ENCODE results near the gene OXT.
"Not testable (repeated sequence)": the region's sequence is repeated elsewhere in the genome, so short reads cannot be mapped to it uniquely, and the experiment has no call there.

The OXT gene

GRCh38 chr20:3051385-3052019 lies 19.9 kb upstream of the OXT start:
- Histone ChIP-seq H3K4me2 (ENCODE audit: insufficient read depth, low read length, poor library complexity, severe bottlenecking) (no peak overlapping the region), H4K91ac (ENCODE audit: low read depth, low read length, poor library complexity) (no peak overlapping the region), H3K4me3 (ENCODE audit: low read length in 2 of 2) (no peak overlapping the region), H3K27ac (replicated peaks; ENCODE audit: low read length) (no peak overlapping the region), H3K36me3 (replicated peaks in 1 of 2; ENCODE audit: control insufficient read depth in 2 of 2, insufficient read depth in 2 of 2, low read length in 2 of 2) (peaks cover 19 to 33% of the 10 kb centered on the region in 2 donors), H3K4me1 (ENCODE audit: control insufficient read depth in 2 of 2, insufficient read depth in 1 of 2, low read depth in 1 of 2, low read length in 2 of 2) (peaks cover 0 to 3% of the 10 kb centered on the region in 2 donors), H2BK15ac (ENCODE audit: low read length) (no peak overlapping the region), H2BK12ac (ENCODE audit: low read length) (no peak overlapping the region), H4K8ac (ENCODE audit: low read depth, low read length) (no peak overlapping the region), H3K27me3 (ENCODE audit: control insufficient read depth in 3 of 3, insufficient read depth in 3 of 3, low read depth in 1 of 3, low read length in 3 of 3) (no peaks in the 10 kb centered on the region), H3K79me1 (ENCODE audit: low read depth, low read length) (peaks cover 2% of the 10 kb centered on the region), H2AK5ac (ENCODE audit: low read depth, low read length) (no peak overlapping the region), H3K9ac (ENCODE audit: low read depth, low read length, poor library complexity) (peak overlapping the region; percentile 4), H2BK120ac (ENCODE audit: low read depth, low read length) (no peak overlapping the region), H3K4ac (ENCODE audit: low read length) (no peak overlapping the region), H3K14ac (ENCODE audit: low read length) (no peak overlapping the region), H2BK5ac (ENCODE audit: low read length) (no peak overlapping the region), H2AFZ (ENCODE audit: low read length) (no peak overlapping the region), H3K23ac (ENCODE audit: low read depth, low read length, poor library complexity) (no peak overlapping the region), H3K9me3 (replicated peaks in 1 of 2; ENCODE audit: control insufficient read depth in 2 of 2, insufficient read depth in 1 of 2, low read depth in 1 of 2, low read length in 2 of 2) (no peaks in the 10 kb centered on the region), H3K18ac (ENCODE audit: low read length) (no peak overlapping the region)
- DNase-seq (ENCODE audit: low spot score) = no peak
- WGBS, 2 donors (ENCODE audit: extremely low coverage in 2 of 2, insufficient read length in 2 of 2, insufficient replicate concordance in 1 of 2) = no CpG with 5 or more reads among the region's 7 CpGs

DNA sequence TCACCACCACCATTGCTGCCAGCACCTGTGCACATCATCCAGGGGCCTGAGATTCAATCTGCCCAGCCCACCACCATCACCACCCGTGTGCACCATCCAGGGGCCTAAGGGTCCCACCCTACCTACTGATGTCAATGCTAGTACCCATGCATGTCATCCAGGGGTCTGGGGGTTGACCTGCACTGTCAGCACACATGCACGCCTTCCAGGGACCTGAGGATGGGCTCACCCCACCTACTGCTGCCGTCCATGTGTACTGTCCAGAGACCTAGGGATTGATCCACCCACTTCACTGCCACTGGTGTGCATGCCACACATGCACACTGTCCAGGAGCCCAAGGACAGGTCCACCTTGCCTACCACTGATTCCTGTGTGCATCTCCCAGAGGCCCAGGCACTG lies 11.9 kb upstream of the OXT start:
- no peak overlapping the region for H3K27ac ChIP-seq (replicated peaks; ENCODE audit: low read length)
- H3K9ac ChIP-seq (ENCODE audit: low read depth, low read length, poor library complexity) = no peak overlapping the region
- no peak overlapping the region for H2BK15ac ChIP-seq (ENCODE audit: low read length)
- H3K36me3 ChIP-seq (replicated peaks in 1 of 2; ENCODE audit: control insufficient read depth in 2 of 2, insufficient read depth in 2 of 2, low read length in 2 of 2) = no peaks in the 10 kb centered on the region
- no peak overlapping the region for H3K23ac ChIP-seq (ENCODE audit: low read depth, low read length, poor library complexity)
- H4K8ac ChIP-seq (ENCODE audit: low read depth, low read length) = no peak overlapping the region
- H2AFZ ChIP-seq (ENCODE audit: low read length) = no peak overlapping the region
- H2AK5ac ChIP-seq (ENCODE audit: low read depth, low read length) = peak overlapping the region; percentile 32
- H2BK5ac ChIP-seq (ENCODE audit: low read length) = no peak overlapping the region
- WGBS, 2 donors (ENCODE audit: extremely low coverage in 2 of 2, insufficient read length in 2 of 2, insufficient replicate concordance in 1 of 2) = no CpG with 5 or more reads among the region's 3 CpGs
- H3K4me3 ChIP-seq (ENCODE audit: low read length in 2 of 2) = peak overlapping the region in 1 of 2 donors; percentile 44
- peak overlapping the region; percentile 31 for H3K14ac ChIP-seq (ENCODE audit: low read length)
- H3K79me1 ChIP-seq (ENCODE audit: low read depth, low read length) = no peaks in the 10 kb centered on the region
- no peak overlapping the region for H3K4me2 ChIP-seq (ENCODE audit: insufficient read depth, low read length, poor library complexity, severe bottlenecking)
- no peak overlapping the region for H2BK120ac ChIP-seq (ENCODE audit: low read depth, low read length)
- H4K91ac ChIP-seq (ENCODE audit: low read depth, low read length, poor library complexity) = no peak overlapping the region
- peak overlapping the region; percentile 64 for H3K18ac ChIP-seq (ENCODE audit: low read length)
- no peaks in the 10 kb centered on the region for H3K27me3 ChIP-seq (ENCODE audit: control insufficient read depth in 3 of 3, insufficient read depth in 3 of 3, low read depth in 1 of 3, low read length in 3 of 3)
- no peak overlapping the region for H3K4ac ChIP-seq (ENCODE audit: low read length)
- no peak for DNase-seq (ENCODE audit: low spot score)
- no peaks in the 10 kb centered on the region for H3K4me1 ChIP-seq (ENCODE audit: control insufficient read depth in 2 of 2, insufficient read depth in 1 of 2, low read depth in 1 of 2, low read length in 2 of 2)
- no peaks in the 10 kb centered on the region for H3K9me3 ChIP-seq (replicated peaks in 1 of 2; ENCODE audit: control insufficient read depth in 2 of 2, insufficient read depth in 1 of 2, low read depth in 1 of 2, low read length in 2 of 2)
- peak overlapping the region; percentile 84 for H2BK12ac ChIP-seq (ENCODE audit: low read length)

- not testable (repeated sequence) for H2BK120ac ChIP-seq (ENCODE audit: low read depth, low read length); H2BK5ac ChIP-seq (ENCODE audit: low read length); DNase-seq (ENCODE audit: low spot score); H2AFZ ChIP-seq (ENCODE audit: low read length); H2BK12ac ChIP-seq (ENCODE audit: low read length); H3K4me2 ChIP-seq (ENCODE audit: insufficient read depth, low read length, poor library complexity, severe bottlenecking); H3K4ac ChIP-seq (ENCODE audit: low read length); H3K79me1 ChIP-seq (ENCODE audit: low read depth, low read length); H3K27ac ChIP-seq (replicated peaks; ENCODE audit: low read length); H2BK15ac ChIP-seq (ENCODE audit: low read length); H3K18ac ChIP-seq (ENCODE audit: low read length); H3K23ac ChIP-seq (ENCODE audit: low read depth, low read length, poor library complexity); H4K8ac ChIP-seq (ENCODE audit: low read depth, low read length); H3K4me1 ChIP-seq (ENCODE audit: control insufficient read depth in 2 of 2, insufficient read depth in 1 of 2, low read depth in 1 of 2, low read length in 2 of 2); H3K4me3 ChIP-seq (ENCODE audit: low read length in 2 of 2); H4K91ac ChIP-seq (ENCODE audit: low read depth, low read length, poor library complexity); H2AK5ac ChIP-seq (ENCODE audit: low read depth, low read length); H3K27me3 ChIP-seq (ENCODE audit: control insufficient read depth in 3 of 3, insufficient read depth in 3 of 3, low read depth in 1 of 3, low read length in 3 of 3); H3K36me3 ChIP-seq (replicated peaks in 1 of 2; ENCODE audit: control insufficient read depth in 2 of 2, insufficient read depth in 2 of 2, low read length in 2 of 2); H3K14ac ChIP-seq (ENCODE audit: low read length); H3K9ac ChIP-seq (ENCODE audit: low read depth, low read length, poor library complexity); H3K9me3 ChIP-seq (replicated peaks in 1 of 2; ENCODE audit: control insufficient read depth in 2 of 2, insufficient read depth in 1 of 2, low read depth in 1 of 2, low read length in 2 of 2)
- WGBS, 2 donors (ENCODE audit: extremely low coverage in 2 of 2, insufficient read length in 2 of 2, insufficient replicate concordance in 1 of 2) = no CpG with 5 or more reads among the region's 6 CpGs
Measured at GRCh38 chr20:3064119-3064518, 7.3 kb upstream of the OXT start.

DNA sequence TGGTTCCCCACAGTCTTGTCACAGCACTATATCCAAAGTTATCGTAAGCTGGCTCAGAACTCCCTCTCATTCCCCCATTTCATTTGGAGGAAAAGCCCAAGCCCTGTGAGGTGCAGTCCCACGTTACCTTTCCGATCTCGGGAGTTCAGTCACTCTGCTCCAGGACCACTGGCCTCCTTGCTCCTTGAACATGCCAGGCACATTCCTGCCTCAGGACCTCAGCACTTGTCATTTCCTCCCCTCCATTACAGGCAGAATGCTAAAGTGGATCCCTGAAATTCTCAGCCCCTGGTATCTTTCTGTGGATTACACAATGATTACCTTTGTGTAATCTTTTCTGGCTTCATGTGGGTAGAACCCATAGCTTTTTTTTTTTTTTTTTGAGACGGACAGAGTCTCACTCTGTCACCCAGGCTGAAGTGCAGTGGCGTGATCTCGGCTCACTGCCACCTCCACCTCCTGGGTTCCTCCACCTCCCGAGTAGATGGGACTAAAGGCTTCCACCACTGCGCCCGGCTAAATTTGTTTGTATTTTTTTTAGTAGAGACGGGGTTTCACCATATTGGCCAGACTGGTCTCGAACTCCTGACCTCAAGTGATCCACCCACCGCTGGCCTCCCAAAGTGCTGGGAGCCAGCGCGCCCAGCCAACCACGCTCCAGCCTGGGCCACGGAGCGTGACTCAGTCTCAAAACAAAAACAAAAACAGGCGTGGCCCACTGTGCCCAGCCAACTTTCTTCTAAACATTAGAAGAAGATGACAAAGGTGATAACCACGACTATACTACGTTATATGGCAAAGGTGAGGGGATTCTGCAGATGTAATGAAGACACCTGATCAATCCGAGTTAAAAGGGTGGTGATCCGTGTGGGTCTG lies 4.0 kb upstream of the OXT start:
- no CpG with 5 or more reads among the region's 23 CpGs for WGBS, 2 donors (ENCODE audit: extremely low coverage in 2 of 2, insufficient read length in 2 of 2, insufficient replicate concordance in 1 of 2)
- H2AFZ ChIP-seq (ENCODE audit: low read length) = no peak overlapping the region
- no peaks in the 10 kb centered on the region for H3K9me3 ChIP-seq (replicated peaks in 1 of 2; ENCODE audit: control insufficient read depth in 2 of 2, insufficient read depth in 1 of 2, low read depth in 1 of 2, low read length in 2 of 2)
- H4K91ac ChIP-seq (ENCODE audit: low read depth, low read length, poor library complexity) = no peak overlapping the region
- H2BK15ac ChIP-seq (ENCODE audit: low read length) = no peak overlapping the region
- H3K27ac ChIP-seq (replicated peaks; ENCODE audit: low read length) = no peak overlapping the region
- H3K14ac ChIP-seq (ENCODE audit: low read length) = no peak overlapping the region
- H3K23ac ChIP-seq (ENCODE audit: low read depth, low read length, poor library complexity) = no peak overlapping the region
- H3K36me3 ChIP-seq (replicated peaks in 1 of 2; ENCODE audit: control insufficient read depth in 2 of 2, insufficient read depth in 2 of 2, low read length in 2 of 2) = no peaks in the 10 kb centered on the region
- H2BK12ac ChIP-seq (ENCODE audit: low read length) = no peak overlapping the region
- no peak for DNase-seq (ENCODE audit: low spot score)
- no peak overlapping the region for H4K8ac ChIP-seq (ENCODE audit: low read depth, low read length)
- H3K79me1 ChIP-seq (ENCODE audit: low read depth, low read length) = peaks cover 3% of the 10 kb centered on the region
- H2AK5ac ChIP-seq (ENCODE audit: low read depth, low read length) = no peak overlapping the region
- no peak overlapping the region for H3K4me2 ChIP-seq (ENCODE audit: insufficient read depth, low read length, poor library complexity, severe bottlenecking)
- H3K9ac ChIP-seq (ENCODE audit: low read depth, low read length, poor library complexity) = no peak overlapping the region
- H3K4ac ChIP-seq (ENCODE audit: low read length) = no peak overlapping the region
- no peak overlapping the region for H3K4me3 ChIP-seq (ENCODE audit: low read length in 2 of 2)
- peaks cover 10 to 19% (median 12%) of the 10 kb centered on the region in 3 experiments for H3K27me3 ChIP-seq (ENCODE audit: control insufficient read depth in 3 of 3, insufficient read depth in 3 of 3, low read depth in 1 of 3, low read length in 3 of 3)
- no peak overlapping the region for H3K18ac ChIP-seq (ENCODE audit: low read length)
- H3K4me1 ChIP-seq (ENCODE audit: control insufficient read depth in 2 of 2, insufficient read depth in 1 of 2, low read depth in 1 of 2, low read length in 2 of 2) = peaks cover 0 to 5% of the 10 kb centered on the region in 2 donors
- no peak overlapping the region for H2BK120ac ChIP-seq (ENCODE audit: low read depth, low read length)
- no peak overlapping the region for H2BK5ac ChIP-seq (ENCODE audit: low read length)

All from neuronal stem cell (in vitro differentiated cells).